Skeletal muscle satellite cell (primary cell): ENCODE measurements around the gene SV2B.

Experiments
- H3K27me3 ChIP-seq: 2 replicates; pipeline ENCODE4 v1.7.0; 2013; ENCODE audit warnings: low read length; ENCODE audit not compliant: control insufficient read depth, insufficient read depth
- H3K36me3 ChIP-seq: 2 replicates; pipeline ENCODE4 v1.7.0; 2013; ENCODE audit warnings: mild to moderate bottlenecking, control low read depth, low read length; ENCODE audit not compliant: insufficient read depth
- H3K4me1 ChIP-seq: 2 replicates; pipeline ENCODE4 v1.7.0; 2013; ENCODE audit warnings: low read length; ENCODE audit not compliant: control insufficient read depth, insufficient read depth
- H3K4me2 ChIP-seq: 2 replicates; pipeline ENCODE4 v1.7.0; 2013; ENCODE audit warnings: mild to moderate bottlenecking, low read length
- H3K4me3 ChIP-seq: 2 replicates; pipeline ENCODE4 v1.7.0; 2013; ENCODE audit warnings: low read length
- H3K9ac ChIP-seq: 2 replicates; pipeline ENCODE4 v1.7.0; 2013; ENCODE audit warnings: mild to moderate bottlenecking, low read depth, low read length, moderate library complexity
- H3K9me3 ChIP-seq: replicated peaks from 2 replicates; pipeline ENCODE4 v1.7.0; 2013; ENCODE audit warnings: mild to moderate bottlenecking, control low read depth, low read length

Gene SV2B

GRCh38 chr15:91126080-91126479, 26.0 kb downstream of the SV2B start:
- H3K4me1 ChIP-seq = no peaks in the 10 kb centered on the region
- H3K36me3 ChIP-seq = no peaks in the 10 kb centered on the region
- no peak overlapping the region for H3K9ac ChIP-seq
- no peaks in the 10 kb centered on the region for H3K9me3 ChIP-seq
- no peak overlapping the region for H3K4me2 ChIP-seq
- H3K4me3 ChIP-seq = no peak overlapping the region
- peaks cover 10% of the 10 kb centered on the region for H3K27me3 ChIP-seq

- H3K36me3 ChIP-seq = no peaks in the 10 kb centered on the region
- H3K27me3 ChIP-seq = peaks cover 8% of the 10 kb centered on the region
- H3K4me1 ChIP-seq = no peaks in the 10 kb centered on the region
- H3K4me3 ChIP-seq = no peak overlapping the region
- no peak overlapping the region for H3K9ac ChIP-seq
- H3K4me2 ChIP-seq = no peak overlapping the region
- no peaks in the 10 kb centered on the region for H3K9me3 ChIP-seq
Measured at GRCh38 chr15:91127236-91127955, 27.3 kb downstream of the SV2B start.

- Histone ChIP-seq H3K36me3 (no peaks in the 10 kb centered on the region), H3K27me3 (peaks cover 8% of the 10 kb centered on the region), H3K4me2 (no peak overlapping the region), H3K9me3 (no peaks in the 10 kb centered on the region), H3K9ac (no peak overlapping the region), H3K4me1 (no peaks in the 10 kb centered on the region), H3K4me3 (no peak overlapping the region)
Measured at GRCh38 chr15:91128016-91128415, 28.0 kb downstream of the SV2B start.

- Histone ChIP-seq H3K9ac (no peak overlapping the region), H3K27me3 (peaks cover 8% of the 10 kb centered on the region), H3K4me2 (no peak overlapping the region), H3K4me1 (no peaks in the 10 kb centered on the region), H3K4me3 (no peak overlapping the region), H3K36me3 (no peaks in the 10 kb centered on the region), H3K9me3 (no peaks in the 10 kb centered on the region)
Measured at GRCh38 chr15:91129436-91129835, 29.4 kb downstream of the SV2B start.

GRCh38 chr15:91132079-91132478, 32.0 kb downstream of the SV2B start:
- no peak overlapping the region for H3K4me2 ChIP-seq
- no peaks in the 10 kb centered on the region for H3K4me1 ChIP-seq
- H3K27me3 ChIP-seq = peaks cover 6% of the 10 kb centered on the region
- no peaks in the 10 kb centered on the region for H3K36me3 ChIP-seq
- no peak overlapping the region for H3K4me3 ChIP-seq
- no peaks in the 10 kb centered on the region for H3K9me3 ChIP-seq
- H3K9ac ChIP-seq = no peak overlapping the region

GRCh38 chr15:91133511-91133910, 33.5 kb downstream of the SV2B start:
- H3K4me1 ChIP-seq = no peaks in the 10 kb centered on the region

GRCh38 chr15:91135201-91136130, 35.4 kb downstream of the SV2B start:
- H3K27me3 ChIP-seq = no peaks in the 10 kb centered on the region
- H3K9ac ChIP-seq = no peak overlapping the region
- no peak overlapping the region for H3K4me3 ChIP-seq
- no peaks in the 10 kb centered on the region for H3K36me3 ChIP-seq
- no peaks in the 10 kb centered on the region for H3K4me1 ChIP-seq
- no peak overlapping the region for H3K4me2 ChIP-seq
- H3K9me3 ChIP-seq = no peaks in the 10 kb centered on the region

More at GRCh38 chr15:91133511-91133910, 33.5 kb downstream of the SV2B start:
- H3K9me3 ChIP-seq = no peaks in the 10 kb centered on the region
- no peak overlapping the region for H3K9ac ChIP-seq
- H3K27me3 ChIP-seq = no peaks in the 10 kb centered on the region
- no peak overlapping the region for H3K4me2 ChIP-seq
- no peaks in the 10 kb centered on the region for H3K36me3 ChIP-seq
- no peak overlapping the region for H3K4me3 ChIP-seq

- H3K27me3 ChIP-seq = peaks cover 3% of the 10 kb centered on the region
- H3K4me2 ChIP-seq = no peak overlapping the region
- no peak overlapping the region for H3K9ac ChIP-seq
- no peaks in the 10 kb centered on the region for H3K9me3 ChIP-seq
- no peaks in the 10 kb centered on the region for H3K4me1 ChIP-seq
- no peak overlapping the region for H3K4me3 ChIP-seq
- H3K36me3 ChIP-seq = no peaks in the 10 kb centered on the region
Measured at GRCh38 chr15:91136386-91136923, 36.4 kb downstream of the SV2B start.

- Histone ChIP-seq H3K27me3 (peaks cover 3% of the 10 kb centered on the region), H3K9me3 (no peaks in the 10 kb centered on the region), H3K4me2 (no peak overlapping the region), H3K4me1 (no peaks in the 10 kb centered on the region), H3K36me3 (no peaks in the 10 kb centered on the region), H3K4me3 (no peak overlapping the region), H3K9ac (no peak overlapping the region)
Measured at GRCh38 chr15:91140601-91141000, 40.5 kb downstream of the SV2B start.

- Histone ChIP-seq H3K4me2 (no peak overlapping the region), H3K27me3 (peaks cover 3% of the 10 kb centered on the region), H3K9me3 (no peaks in the 10 kb centered on the region), H3K9ac (no peak overlapping the region), H3K36me3 (no peaks in the 10 kb centered on the region), H3K4me3 (no peak overlapping the region), H3K4me1 (no peaks in the 10 kb centered on the region)
Measured at GRCh38 chr15:91141097-91141496, 41.0 kb downstream of the SV2B start.

- Histone ChIP-seq H3K4me2 (no peak overlapping the region), H3K36me3 (no peaks in the 10 kb centered on the region), H3K9ac (no peak overlapping the region), H3K27me3 (peaks cover 3% of the 10 kb centered on the region), H3K4me1 (no peaks in the 10 kb centered on the region), H3K4me3 (no peak overlapping the region), H3K9me3 (no peaks in the 10 kb centered on the region)
Measured at GRCh38 chr15:91142106-91142744, 42.2 kb downstream of the SV2B start.
